NCI-H1417 treated with DMSO at 0.1 percent for 48 hours (cell line): Measurements from ENCODE around the gene KLF11.

Experiments
- DNase-seq: peaks from one replicate; lab custom pipeline; 2025; lab: John Stamatoyannopoulos, UW

KLF11 gene

DNA sequence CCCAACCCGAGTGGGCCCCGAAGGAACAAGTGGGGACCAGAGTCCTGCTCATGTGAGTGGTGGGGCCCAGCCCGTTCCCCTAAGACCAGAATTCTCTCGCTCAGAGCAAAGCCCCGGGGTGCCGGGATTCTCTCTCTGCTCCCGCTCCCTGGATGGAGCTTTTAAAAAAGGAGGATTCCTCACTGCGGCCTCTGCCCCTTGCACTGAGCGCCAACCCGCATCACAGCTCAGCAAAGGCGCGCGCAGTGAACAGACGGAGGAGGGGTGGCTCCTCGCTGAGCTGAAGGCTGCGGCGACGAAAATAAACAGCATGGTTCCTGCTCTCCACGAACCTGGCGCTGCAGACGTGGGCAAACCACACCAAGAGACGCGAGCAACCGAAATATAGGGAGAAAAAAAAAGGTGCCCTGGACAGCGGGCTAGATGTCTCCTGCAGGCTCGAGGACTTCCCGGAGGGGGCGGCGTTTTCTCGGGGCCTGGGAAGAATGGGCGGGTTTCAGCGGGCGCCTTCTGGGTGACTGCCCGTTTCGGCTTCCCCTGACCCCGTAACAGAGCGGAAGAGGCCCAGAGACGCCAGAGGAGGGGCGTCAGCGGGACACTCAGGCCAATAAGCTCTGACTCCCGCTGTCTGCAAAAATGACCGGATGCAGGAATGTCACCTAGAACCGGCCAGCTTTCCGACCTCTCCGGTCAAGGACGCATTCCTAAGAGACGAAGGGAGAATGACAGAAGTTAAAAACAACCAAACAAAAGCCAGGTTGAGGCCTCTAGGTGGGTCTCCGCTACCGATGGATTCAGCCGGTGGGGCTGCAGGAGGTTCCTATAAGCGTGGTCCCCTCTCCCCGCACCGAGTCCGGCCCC, 819 bp upstream of the KLF11 start:
- DNase-seq: peak; percentile 28

DNA sequence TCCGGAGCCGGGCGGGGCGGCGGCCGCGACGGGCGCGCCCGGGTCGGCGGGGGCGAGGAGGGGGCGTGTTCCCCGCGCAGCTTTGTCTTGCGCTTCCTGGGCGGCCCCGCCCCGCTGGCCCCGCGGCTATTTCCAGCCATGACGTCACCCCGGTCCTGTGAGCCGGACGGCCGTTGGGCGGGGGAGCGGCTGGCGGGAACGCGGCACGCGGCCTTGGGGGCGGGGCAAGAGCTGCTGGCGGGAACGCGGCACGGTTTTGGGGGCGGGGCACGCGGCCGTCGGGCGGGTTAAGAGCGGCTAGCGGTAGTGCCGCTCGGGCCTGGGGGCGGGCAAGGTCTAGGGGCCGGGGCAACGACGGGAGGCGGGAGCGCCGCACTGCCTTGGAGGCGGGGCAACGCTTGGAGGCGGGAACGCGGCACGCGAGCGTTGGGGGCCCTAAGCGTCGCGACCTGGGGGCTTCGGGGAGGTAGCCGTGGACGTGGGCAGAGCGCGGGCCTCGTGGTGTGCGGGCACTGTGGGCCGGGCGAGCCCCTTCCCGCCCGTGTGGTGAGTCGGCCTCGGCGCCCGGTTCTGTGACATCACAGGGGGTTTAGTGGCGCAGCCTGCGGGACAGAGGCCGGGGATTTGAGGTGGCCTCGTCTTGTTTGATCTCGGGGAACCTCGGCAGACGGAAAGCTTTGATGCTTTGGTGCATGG, 704 bp downstream of the KLF11 start:
- peak; percentile 91 for DNase-seq

DNA sequence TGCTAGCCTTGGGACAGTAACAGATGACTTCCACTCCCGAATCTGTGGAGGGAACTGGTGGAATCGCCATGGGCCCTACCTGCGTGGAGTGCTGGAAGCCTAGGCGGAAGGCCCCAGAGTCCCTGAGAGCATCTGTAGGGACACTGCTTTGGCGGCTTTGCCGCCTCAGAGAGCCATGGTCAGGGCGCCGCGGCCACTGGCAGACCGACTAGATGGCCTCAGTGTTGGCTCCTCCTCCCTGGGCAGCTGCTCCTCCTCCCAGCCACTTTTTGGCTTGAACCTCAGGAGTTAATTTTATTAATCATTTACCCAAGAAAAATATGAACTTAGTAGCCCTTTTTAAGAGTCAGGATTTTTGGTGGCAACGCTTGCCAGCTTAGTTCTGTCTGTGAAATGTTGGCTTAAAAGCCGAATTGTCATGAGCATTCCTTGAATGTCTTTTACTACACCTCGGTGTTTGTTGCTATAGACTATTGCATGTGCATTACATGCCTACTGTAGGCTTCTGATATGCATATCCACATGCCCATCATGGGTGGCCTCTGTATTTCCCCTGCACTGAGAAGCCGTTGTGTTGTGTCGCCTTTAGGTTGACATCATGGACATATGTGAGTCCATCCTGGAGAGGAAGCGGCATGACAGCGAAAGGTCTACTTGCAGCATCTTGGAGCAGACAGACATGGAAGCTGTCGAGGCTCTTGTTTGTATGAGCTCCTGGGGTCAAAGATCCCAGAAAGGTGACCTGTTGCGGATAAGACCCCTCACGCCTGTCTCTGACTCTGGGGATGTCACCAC, 2.4 kb downstream of the KLF11 start:
- DNase-seq: no peak

DNA sequence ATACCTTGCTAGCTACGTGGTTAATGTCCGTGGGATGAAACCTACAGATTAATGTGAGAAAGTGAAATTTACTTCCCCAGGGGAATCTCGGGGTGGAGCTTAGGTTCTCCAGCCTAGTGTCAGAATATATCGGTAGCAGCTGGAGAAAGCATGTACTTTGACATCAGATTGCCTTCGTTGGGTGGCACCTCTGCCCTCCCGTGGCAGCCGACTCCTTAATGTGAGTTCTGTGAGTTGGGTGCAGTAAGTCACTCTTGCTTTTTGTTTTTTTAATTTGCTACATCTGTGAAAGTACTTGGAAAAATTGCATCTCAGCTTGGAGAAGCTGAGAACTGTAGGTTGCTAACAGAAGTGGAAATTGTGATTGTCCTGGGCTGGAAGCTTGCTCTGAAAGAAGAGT, 3.6 kb downstream of the KLF11 start:
- DNase-seq: no peak

DNA sequence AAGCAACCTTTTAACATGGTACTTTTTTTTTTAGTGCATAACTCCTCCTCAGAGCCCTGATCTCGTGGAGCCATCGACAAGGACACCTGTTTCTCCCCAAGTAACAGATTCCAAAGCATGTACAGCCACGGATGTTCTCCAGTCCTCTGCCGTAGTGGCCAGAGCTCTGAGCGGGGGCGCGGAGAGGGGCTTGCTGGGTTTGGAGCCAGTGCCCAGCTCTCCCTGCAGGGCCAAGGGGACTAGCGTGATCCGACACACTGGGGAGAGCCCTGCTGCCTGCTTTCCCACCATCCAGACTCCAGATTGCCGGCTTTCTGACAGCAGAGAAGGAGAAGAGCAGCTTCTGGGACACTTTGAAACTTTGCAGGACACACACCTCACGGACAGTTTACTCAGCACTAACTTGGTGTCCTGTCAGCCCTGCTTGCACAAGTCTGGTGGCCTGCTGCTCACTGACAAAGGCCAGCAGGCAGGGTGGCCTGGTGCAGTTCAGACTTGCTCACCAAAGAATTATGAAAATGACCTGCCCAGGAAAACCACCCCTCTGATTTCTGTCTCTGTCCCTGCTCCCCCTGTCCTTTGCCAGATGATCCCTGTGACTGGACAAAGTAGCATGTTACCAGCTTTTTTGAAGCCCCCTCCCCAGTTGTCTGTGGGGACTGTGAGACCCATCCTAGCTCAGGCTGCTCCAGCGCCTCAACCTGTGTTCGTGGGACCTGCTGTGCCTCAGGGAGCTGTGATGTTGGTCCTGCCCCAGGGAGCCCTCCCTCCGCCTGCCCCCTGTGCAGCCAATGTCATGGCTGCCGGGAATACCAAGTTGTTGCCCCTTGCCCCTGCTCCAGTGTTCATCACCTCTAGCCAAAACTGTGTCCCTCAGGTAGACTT, 4.5 kb downstream of the KLF11 start:
- DNase-seq: no peak

DNA sequence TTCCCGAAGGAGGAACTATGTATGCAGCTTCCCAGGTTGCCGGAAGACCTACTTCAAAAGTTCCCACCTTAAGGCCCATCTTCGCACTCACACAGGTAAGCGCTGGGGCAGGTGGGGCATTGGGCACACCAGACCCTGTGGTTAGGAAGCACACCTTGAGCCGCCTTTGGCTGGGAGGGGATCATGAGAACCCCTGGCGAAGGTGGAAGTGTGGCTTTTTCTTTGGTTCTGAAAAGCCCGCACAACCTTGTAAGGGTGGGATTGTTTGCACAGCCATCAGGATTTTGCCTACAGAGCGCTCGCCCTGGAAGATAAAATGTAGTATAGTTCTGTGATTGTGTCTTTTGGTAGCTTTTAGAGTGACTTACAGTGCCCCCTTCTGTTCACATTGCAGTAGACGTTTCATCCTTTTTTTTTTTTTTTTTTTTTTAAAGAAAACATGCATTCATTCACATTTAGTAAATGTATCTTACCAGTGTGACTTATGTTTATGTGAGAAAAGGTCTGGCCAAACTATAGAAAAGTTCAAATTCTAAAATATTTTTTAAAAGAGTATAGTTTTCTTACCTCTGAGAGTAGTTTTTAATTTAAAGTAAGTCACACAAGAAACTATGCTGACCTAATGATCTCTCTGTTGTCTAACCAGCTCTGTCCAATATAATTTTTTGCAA, 5.3 kb downstream of the KLF11 start:
- peak; percentile 50 for DNase-seq

DNA sequence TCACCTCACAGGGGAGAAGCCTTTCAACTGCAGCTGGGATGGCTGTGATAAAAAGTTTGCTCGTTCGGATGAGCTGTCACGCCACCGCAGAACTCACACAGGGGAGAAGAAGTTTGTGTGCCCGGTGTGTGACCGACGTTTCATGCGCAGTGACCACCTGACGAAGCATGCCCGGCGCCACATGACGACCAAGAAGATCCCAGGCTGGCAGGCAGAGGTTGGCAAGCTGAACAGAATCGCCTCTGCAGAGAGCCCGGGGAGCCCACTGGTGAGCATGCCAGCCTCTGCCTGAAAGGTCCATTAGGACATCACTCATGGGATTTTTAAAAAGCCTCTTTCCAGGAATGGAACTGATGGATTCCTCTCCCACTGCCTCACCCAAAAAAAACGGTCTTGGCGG, 8.9 kb downstream of the KLF11 start:
- DNase-seq: no peak

DNA sequence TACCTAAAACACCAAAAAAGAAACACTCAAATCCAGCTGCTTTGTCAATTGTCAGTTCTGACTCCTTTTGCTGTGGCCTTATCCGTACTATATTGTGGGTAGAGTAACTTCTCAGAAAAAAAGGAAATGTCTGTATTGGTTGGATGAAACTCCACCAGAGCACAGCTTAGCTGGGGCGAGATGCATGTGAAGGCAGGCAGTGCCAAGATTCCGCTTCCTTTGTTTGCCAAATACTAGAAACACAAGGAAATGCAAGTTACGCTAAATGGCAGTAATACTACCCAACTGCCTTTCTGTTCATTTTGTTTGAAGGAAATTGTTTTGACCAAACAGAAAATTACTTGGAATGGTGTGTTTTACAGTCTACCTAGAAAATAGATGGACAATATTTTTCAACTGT, 10.0 kb downstream of the KLF11 start:
- no peak for DNase-seq

DNA sequence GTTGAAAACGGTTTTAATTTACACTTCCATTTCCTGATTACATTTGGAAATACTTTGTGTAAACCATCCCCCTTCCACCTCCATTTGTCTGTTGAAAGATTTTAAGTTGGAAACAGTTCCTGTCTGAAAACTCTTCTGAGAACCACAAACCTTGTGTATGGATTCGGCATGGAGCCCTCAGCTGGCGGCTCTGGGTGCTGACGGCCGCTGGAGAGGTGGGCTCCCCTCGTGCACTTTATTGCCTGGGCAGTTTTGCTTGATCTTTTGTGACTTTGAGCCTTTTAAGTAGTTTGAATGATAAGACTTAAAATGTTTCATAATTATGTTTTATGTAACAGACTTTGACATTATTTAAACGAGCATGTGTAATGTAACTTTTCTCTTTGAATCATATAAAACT, 11.1 kb downstream of the KLF11 start:
- no peak for DNase-seq

DNA sequence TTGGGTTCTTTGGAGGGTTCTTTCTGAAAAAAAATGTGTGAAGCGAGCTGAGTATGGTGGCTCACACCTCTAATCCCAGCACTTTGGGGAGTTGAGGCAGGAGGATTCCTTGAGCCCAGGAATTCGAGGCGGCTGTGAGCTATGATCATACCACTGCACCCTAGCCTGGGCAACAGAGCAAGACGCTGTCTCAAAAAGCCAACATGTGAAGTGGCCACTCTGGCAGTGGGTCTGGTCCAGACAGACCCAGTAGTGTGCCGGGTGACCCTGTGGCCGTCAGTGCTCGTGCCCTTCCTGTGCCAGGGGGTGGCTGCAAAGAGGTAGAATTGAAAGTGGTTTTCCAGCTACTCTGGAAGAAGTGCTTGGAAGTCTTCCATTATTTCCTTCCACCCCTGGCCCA, 11.6 kb downstream of the KLF11 start:
- no peak for DNase-seq

DNA sequence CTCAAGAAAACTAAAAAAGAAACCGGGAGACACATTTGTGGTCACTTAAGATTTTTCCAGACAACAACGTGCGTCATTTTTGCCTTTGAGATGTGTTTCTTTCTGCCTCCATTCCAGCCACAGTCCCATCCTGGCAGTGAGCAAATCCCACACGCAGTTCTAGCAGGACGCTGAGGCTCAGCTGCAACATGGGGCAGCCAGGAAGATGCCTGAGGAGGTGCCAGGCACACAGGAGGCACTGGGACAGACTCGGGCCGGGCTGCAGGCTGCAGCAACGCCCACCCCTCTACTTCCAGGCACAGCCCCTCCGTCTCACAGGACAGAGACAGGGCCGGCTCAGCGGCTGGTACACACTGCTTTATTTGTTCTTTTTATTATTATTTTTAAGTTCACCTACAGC, 13.1 kb downstream of the KLF11 start:
- DNase-seq: no peak

DNA sequence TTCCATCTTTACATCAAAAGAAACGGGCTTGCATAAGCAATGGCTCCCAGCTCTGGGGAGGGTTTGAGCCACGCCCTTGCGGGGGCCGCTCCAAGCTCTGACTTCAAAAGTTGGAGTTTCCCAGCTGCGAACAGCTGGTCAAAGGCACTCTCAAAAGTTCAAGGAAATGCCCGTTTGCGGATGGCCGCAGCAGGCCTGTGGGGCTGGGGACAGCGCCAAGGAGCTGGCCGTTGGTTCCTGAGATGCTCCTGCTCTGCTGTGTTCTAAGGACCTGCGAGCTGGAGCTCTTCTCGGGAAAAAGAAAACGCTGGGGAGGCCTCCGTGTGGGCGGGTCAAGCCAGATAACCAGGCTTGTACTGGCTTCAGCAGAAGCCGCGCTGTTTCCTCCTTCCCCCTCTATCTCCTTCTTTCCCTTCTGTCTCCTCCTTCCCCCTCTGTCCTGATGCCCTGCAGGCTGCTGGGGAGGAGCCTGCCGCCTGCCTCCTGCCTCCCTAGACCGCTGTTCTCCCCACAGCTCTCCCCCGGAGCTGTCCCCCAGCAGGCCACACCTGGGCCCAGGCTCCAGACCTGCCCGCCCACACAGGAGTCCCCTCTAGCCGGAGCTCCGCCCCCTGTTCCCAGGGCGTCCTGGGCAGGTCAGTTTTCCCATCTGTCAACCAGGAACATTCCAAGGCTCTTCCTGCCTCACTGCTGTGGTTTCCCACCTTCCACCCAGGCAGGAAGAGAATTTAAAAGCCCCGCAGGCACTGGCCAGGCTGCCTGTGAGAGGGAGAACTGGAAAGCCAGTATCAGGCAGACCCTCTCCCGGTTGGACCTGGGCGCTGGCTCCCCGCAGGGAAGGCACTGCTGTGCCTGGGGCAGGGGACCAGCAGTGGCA, 14.1 kb downstream of the KLF11 start:
- no peak for DNase-seq

DNA sequence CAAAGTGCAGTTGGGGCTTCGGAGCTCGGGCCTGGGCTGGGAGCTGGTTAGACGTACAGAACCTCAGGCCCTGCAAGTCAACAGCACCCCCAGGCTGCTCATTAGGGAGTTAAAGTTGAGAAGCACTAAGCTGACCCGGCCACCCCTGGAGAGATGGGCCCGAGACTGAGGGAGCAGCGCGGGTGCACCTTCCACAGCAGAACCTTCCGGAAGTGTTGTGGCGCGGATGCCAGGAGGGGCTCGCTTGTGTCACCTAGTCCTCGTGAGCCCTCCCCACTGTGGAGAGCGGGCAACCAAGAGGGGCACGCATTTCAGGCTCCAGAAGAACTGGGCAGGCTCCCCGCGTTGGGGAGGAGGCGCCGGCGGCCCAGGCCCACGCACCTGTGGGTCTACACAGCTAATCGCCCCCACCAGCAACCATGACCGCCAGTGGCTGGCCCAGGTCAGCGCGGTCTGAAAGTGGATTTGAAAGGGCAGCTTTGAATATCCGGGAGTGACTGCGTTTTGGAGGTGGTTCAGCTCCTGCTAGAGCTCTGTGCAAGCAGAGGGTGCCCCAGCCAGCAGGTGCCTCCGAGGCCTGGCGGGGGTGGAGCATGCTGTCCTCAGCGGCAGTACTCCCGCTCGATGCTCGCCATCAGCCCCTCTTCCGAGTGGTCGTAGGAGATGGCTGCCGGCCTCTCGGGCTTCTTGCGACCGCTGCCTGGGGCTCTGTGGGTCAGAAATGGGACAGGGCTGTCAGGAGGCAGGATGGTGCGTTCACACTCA, 15.1 kb downstream of the KLF11 start:
- no peak for DNase-seq

DNA sequence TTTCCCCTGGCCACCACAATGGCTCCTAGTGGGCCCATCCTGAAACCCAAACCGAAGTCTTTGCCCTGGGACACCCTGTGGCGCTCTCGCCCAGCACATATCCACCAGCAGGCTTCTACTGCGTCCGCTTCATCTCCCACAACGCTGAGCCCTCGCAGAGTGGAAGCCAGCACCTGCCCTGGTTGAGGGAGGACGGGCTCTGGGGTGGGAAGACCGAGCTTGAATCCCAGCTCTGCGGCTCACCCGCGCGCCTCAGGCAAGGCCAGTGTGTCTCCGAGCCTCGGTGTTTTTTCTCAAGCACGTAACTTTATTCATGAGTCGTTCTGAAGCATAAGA, 15.6 kb downstream of the KLF11 start:
- DNase-seq: no peak

DNA sequence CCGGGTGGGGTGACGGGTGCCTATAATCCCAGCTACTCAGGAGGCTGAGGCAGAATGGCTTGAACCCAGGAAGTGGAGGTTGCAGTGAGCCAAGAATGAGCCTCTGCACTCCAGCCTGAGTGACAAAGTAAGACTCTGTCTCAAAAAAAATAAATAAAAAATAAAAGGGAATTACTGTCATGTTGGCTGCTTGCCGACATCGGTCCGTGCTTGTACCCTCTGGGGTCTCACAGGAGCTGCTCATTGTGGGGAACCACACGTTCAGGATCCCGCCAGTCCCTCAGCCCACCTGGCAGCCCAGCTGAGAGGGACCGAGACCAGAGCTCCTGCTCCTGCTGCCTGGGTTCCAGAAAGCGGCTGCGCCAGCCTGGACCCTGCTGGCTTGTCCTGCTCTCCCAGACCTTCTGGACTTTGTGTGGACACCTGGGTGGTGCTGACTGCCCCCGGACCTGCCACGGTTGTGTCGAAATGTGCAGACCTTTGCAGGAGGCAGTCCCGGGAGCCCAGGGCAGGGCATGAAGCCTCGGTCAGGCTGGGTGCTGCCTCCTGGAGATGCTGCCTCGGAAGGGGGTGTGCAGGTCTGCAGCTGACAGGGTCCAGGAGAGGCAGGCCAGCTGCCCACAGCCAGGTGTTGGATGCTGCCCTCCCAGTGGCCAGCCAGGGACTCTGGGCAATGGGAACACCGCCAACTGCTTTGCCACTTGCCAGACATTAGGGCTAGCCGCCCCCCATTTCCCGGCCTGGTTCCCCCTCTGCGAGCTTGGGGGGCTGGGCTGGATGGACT, 16.4 kb downstream of the KLF11 start:
- DNase-seq: no peak

DNA sequence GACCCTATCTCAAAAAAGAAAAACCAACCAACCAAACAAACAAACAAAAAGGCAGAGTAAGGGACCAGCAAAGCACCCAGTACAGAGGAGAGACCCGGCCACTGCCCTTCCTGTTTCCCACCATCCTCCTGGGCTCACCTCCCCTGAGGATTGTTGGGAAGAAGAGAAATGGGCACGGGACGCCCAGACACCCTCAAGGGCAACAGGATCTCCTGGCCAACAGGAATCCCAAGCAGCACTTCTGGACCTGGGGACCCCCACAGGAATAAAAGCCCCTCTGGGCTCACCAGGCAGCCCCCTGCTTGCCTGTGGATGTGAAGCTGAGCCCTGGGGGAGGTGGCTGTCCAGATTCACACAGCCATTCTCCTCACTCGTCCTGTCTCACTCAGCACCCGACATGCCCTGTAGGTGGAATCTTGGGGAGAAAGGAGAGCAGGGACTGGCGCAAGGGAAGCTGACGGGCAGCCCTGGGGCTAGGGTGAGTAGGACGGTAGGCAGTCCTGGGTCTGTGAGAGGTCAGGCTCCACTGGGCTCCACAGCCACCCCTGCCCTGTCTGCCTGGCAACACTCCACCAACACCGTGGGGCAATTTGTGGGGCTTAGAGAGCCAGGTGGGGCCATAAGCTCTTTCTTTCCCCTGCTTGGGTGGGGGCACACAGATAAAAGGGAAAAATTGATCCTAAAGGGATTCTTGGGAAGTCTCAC, 18.0 kb downstream of the KLF11 start:
- no peak for DNase-seq

DNA sequence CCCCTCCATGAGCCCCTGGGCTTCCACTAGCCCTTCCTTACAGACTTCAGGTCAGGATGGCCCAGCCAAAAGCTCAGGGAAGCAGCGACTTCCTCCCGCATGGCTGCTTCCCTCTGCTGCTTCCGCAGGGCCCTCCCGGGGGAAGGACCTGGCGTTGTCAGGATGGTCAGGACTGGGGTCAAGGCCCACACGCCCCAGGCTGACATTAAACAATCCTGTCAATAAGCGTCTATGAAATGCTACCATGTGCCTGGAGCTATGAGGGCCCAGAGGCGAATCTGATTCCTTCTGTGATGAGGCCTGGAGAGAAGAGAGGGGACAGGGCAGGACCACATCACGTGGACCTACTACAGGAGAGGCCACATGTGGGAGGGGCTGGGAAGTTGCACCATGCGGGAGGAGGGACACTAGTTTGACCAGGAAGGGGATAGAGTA, 19.6 kb downstream of the KLF11 start:
- no peak for DNase-seq

DNA sequence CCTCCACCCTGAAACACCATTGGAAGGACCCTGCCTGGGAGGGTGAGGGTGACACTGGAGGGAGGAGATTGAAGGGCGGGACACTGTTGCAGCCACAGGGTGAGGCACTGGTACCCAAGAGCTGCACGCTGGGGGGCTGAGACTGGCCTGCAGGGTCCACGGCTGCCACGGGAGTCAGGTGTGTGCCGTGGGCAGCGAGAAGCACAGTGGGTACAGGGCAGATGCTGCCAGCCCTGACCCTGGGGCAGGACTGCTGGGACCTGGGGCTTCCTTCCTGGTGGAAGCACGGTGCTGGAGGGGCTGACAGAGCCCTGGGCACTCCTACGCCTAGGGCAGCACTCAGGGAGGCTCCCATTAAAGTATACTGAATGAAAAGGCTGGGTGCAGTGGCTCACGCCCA, 20.2 kb downstream of the KLF11 start:
- no peak for DNase-seq
